Trophoblast cell (in vitro differentiated cells and primary cell): Measurements from ENCODE around the gene CCNY.

Experiments used
- DNase-seq, 2 donors: peaks; one replicate each; pipeline ENCODE4 v3.0.0-alpha.2; 2016
- H2AFZ ChIP-seq: 2 replicates; pipeline ENCODE4 v1.6.1; 2013; ENCODE audit warnings: low read length, moderate library complexity, mild to moderate bottlenecking; ENCODE audit not compliant: insufficient read depth, poor library complexity
- H2AK5ac ChIP-seq: 2 replicates; pipeline ENCODE4 v1.6.1; 2013; ENCODE audit warnings: mild to moderate bottlenecking, low read length
- H2BK120ac ChIP-seq: 2 replicates; pipeline ENCODE4 v1.6.1; 2013; ENCODE audit warnings: low read length, mild to moderate bottlenecking, moderate library complexity; ENCODE audit not compliant: insufficient read depth, poor library complexity
- H2BK12ac ChIP-seq: 2 replicates; pipeline ENCODE4 v1.6.1; 2013; ENCODE audit warnings: mild to moderate bottlenecking, low read length, moderate library complexity
- H2BK5ac ChIP-seq: 2 replicates; pipeline ENCODE4 v1.6.1; 2013; ENCODE audit warnings: low read length, low read depth, moderate library complexity, mild to moderate bottlenecking; ENCODE audit not compliant: poor library complexity
- H3K14ac ChIP-seq: 2 replicates; pipeline ENCODE4 v1.6.1; 2013; ENCODE audit warnings: mild to moderate bottlenecking, low read length
- H3K18ac ChIP-seq: 2 replicates; pipeline ENCODE4 v1.6.1; 2013; ENCODE audit warnings: mild to moderate bottlenecking, low read length
- H3K23ac ChIP-seq: 2 replicates; pipeline ENCODE4 v1.6.1; 2013; ENCODE audit warnings: low read length
- H3K27ac ChIP-seq: 2 replicates; pipeline ENCODE4 v1.5.1; 2013; ENCODE audit warnings: low read depth, mild to moderate bottlenecking, inconsistent platforms, low read length, moderate library complexity
- H3K27me3 ChIP-seq: 2 replicates; pipeline ENCODE4 v1.6.1; 2013; ENCODE audit warnings: inconsistent platforms, mild to moderate bottlenecking, low read length, moderate library complexity; ENCODE audit not compliant: insufficient read depth
- H3K36me3 ChIP-seq, 2 experiments: 1 replicate in 1 of 2; 2 replicates in 1 of 2; pipeline ENCODE4 v1.6.1; 2013; ENCODE audit warnings: low read length in 2 of 2, mild to moderate bottlenecking in 2 of 2, moderate library complexity in 1 of 2; ENCODE audit not compliant: insufficient read depth in 2 of 2, control insufficient read depth in 1 of 2
- H3K4ac ChIP-seq: 2 replicates; pipeline ENCODE4 v1.6.1; 2013; ENCODE audit warnings: low read depth, mild to moderate bottlenecking, low read length, moderate library complexity
- H3K4me1 ChIP-seq, 2 experiments: 1 replicate in 1 of 2; 2 replicates in 1 of 2; pipeline ENCODE4 v1.6.1; 2013; ENCODE audit warnings: low read length in 2 of 2, mild to moderate bottlenecking in 2 of 2, moderate library complexity in 1 of 2; ENCODE audit not compliant: insufficient read depth in 2 of 2, control insufficient read depth in 1 of 2
- H3K4me2 ChIP-seq: 2 replicates; pipeline ENCODE4 v1.6.1; 2013; ENCODE audit warnings: inconsistent platforms, mild to moderate bottlenecking, low read length, moderate library complexity
- H3K4me3 ChIP-seq: 2 replicates; pipeline ENCODE4 v1.5.1; 2013; ENCODE audit warnings: mild to moderate bottlenecking, low read depth, low read length, inconsistent platforms
- H3K79me1 ChIP-seq: one replicate; pipeline ENCODE4 v1.6.1; 2013; ENCODE audit warnings: low read length
- H3K79me2 ChIP-seq: 2 replicates; pipeline ENCODE4 v1.6.1; 2013; ENCODE audit warnings: low read length, mild to moderate bottlenecking; ENCODE audit not compliant: control insufficient read depth, insufficient read depth, poor library complexity
- H3K9ac ChIP-seq: 2 replicates; pipeline ENCODE4 v1.6.1; 2013; ENCODE audit warnings: mild to moderate bottlenecking, low read length
- H3K9me3 ChIP-seq: 2 replicates; pipeline ENCODE4 v1.6.1; 2013; ENCODE audit warnings: low read depth, mild to moderate bottlenecking, control low read depth, inconsistent platforms, low read length; ENCODE audit not compliant: insufficient read depth
- H4K12ac ChIP-seq: 2 replicates; pipeline ENCODE4 v1.6.1; 2013; ENCODE audit warnings: low read depth, mild to moderate bottlenecking, low read length, moderate library complexity
- H4K8ac ChIP-seq: 2 replicates; pipeline ENCODE4 v1.6.1; 2013; ENCODE audit warnings: low read depth, mild to moderate bottlenecking, low read length, moderate library complexity
- H4K91ac ChIP-seq: one replicate; pipeline ENCODE4 v1.6.1; 2013; ENCODE audit warnings: low read depth, mild to moderate bottlenecking, low read length, moderate library complexity
- WGBS: extraction: QIAGEN DNeasy Blood & Tissue Kit; methylation state at CpG from one replicate; pipeline ENCODE4 v1.1.7; 2013; ENCODE audit warnings: missing lambda C conversion rate; ENCODE audit not compliant: insufficient read length, insufficient coverage; ENCODE audit errors: extremely low coverage; 5-methylcytosine and 5-hydroxymethylcytosine counted together

CCNY gene

DNA sequence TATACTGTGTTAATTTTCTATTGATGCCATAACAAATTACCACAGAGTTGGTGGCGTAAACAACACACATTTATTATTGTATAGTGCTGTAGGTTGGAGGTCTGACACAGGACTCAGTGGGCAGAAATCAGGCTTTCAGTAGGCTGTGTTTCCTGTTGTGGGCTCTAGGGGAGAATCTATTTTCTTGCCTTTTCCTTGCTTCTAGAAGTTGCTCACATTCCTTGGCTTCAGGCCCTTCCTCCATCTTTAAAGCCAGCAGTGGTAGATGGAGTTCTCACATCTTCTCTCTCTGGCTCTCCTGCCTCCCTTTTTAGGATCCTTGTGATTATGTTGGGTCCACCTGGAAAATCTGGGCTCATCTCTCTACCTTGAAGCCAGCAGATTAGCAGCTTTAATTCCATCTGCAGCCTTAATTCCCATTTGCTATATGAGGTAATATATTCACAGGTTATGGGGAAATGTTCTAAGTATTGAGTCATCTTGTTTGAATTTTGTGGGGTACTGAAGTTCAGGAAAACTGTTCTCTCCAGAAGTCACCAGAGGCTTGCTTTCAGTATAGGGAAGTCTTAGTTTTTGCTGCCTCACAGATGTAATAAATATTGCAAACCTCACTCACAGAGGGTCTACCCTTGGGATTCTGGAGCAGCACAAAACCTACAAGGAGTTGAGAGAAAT lies 38.9 kb downstream of the CCNY start:
- Histone ChIP-seq H3K4me2 (no peak overlapping the region), H2BK5ac (no peak overlapping the region), H4K91ac (no peak overlapping the region), H3K4ac (no peak overlapping the region), H3K79me2 (peaks cover 2% of the 10 kb centered on the region), H4K8ac (no peak overlapping the region), H3K18ac (no peak overlapping the region), H3K23ac (peak overlapping the region; percentile 14), H2AK5ac (no peak overlapping the region), H3K4me3 (no peak overlapping the region), H4K12ac (no peak overlapping the region), H3K9me3 (no peaks in the 10 kb centered on the region), H3K4me1 (peaks cover 15 to 16% of the 10 kb centered on the region in 2 experiments), H3K27me3 (no peaks in the 10 kb centered on the region), H3K79me1 (peaks cover 2% of the 10 kb centered on the region), H3K27ac (no peak overlapping the region), H3K36me3 (no peaks in the 10 kb centered on the region), H2BK120ac (no peak overlapping the region), H3K14ac (no peak overlapping the region), H3K9ac (no peak overlapping the region), H2BK12ac (no peak overlapping the region), H2AFZ (no peak overlapping the region)
- DNase-seq = no peak
- no CpG with 5 or more reads among the region's 1 CpG for WGBS

DNA sequence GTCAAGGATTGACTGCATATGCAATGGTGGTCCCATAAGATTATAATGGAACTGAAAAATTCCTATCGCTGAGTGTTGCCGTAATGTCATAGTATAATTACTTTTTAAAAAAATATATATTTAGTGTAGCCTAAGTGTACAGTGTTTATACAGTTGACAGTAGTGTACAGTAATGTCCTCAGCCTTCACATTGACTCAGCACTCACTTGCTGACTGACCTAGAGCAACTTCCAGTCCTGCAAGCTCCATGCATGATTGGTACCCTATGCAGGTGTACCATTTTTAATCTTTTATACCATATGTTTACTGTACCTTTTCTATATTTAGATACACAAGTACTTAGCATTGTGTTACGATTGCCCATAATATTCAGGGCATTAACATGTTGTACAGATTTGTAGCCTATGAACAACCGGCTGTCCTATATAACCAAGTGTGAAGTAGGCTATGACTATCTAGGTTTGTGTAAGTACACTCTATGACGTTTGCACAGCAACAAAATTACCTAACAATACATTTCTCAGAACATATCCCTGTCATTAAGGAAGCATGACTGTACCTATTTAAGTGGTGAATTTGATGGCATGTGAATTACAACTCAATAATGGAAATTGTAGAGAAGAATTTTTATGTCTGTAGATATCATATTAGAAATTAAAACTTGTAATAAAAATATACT lies 40.9 kb downstream of the CCNY start:
- no peaks in the 10 kb centered on the region for H3K79me1 ChIP-seq
- H2BK120ac ChIP-seq = no peak overlapping the region
- H3K18ac ChIP-seq = no peak overlapping the region
- H4K12ac ChIP-seq = no peak overlapping the region
- no peaks in the 10 kb centered on the region for H3K36me3 ChIP-seq
- no peak overlapping the region for H3K4ac ChIP-seq
- H3K4me1 ChIP-seq = peaks cover 5 to 8% of the 10 kb centered on the region in 2 experiments
- H3K4me2 ChIP-seq = no peak overlapping the region
- H2BK12ac ChIP-seq = no peak overlapping the region
- no peak overlapping the region for H3K14ac ChIP-seq
- no peak overlapping the region for H2AFZ ChIP-seq
- H3K79me2 ChIP-seq = no peaks in the 10 kb centered on the region
- no CpG with 5 or more reads among the region's 5 CpGs for WGBS
- no peak overlapping the region for H3K23ac ChIP-seq
- H3K27ac ChIP-seq = no peak overlapping the region
- H2AK5ac ChIP-seq = no peak overlapping the region
- no peak overlapping the region for H4K91ac ChIP-seq
- no peak for DNase-seq
- H2BK5ac ChIP-seq = no peak overlapping the region
- no peaks in the 10 kb centered on the region for H3K27me3 ChIP-seq
- no peaks in the 10 kb centered on the region for H3K9me3 ChIP-seq
- no peak overlapping the region for H3K4me3 ChIP-seq
- no peak overlapping the region for H4K8ac ChIP-seq
- no peak overlapping the region for H3K9ac ChIP-seq

DNA sequence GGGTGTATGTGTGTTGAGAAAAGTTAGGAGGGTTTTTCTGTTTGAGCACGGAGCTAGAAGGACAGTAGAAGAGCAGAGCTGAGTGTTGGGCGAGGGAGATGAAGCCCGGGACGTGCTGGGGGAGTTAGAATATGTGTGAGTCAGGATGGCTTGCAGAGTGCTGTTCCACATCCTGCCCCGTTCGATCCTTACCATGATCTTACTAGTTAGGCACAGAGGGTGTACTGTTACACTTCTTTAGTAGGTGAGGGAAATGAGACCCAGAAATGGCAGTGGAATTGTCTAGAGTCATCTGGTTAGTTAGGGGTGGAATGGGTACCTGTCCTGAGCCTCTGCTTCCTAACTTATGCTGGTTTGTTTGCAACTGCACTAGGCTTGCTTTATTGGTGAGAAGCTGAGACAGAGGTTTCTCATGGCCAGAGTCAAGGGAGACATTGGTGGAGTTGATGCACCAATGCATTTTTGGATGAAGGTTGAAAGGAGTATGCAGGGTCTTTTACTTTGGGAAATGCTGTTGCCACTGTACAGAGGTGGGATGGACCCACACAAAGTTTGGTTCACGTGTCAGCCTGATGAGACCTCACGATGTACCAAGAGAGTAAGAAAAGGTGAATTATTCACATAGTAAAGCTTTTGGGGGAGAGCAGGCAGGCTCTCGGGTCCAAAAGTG lies 42.4 kb downstream of the CCNY start:
- no peak overlapping the region for H3K9ac ChIP-seq
- H3K27ac ChIP-seq = no peak overlapping the region
- no peak overlapping the region for H3K14ac ChIP-seq
- no peak overlapping the region for H3K4me3 ChIP-seq
- H3K79me2 ChIP-seq = peaks cover 1% of the 10 kb centered on the region
- no peak overlapping the region for H2BK12ac ChIP-seq
- no peaks in the 10 kb centered on the region for H3K9me3 ChIP-seq
- H3K4ac ChIP-seq = peak overlapping the region; percentile 19
- no peak overlapping the region for H2BK5ac ChIP-seq
- no peak overlapping the region for H3K18ac ChIP-seq
- H4K8ac ChIP-seq = no peak overlapping the region
- H3K23ac ChIP-seq = no peak overlapping the region
- H3K79me1 ChIP-seq = no peaks in the 10 kb centered on the region
- H2AFZ ChIP-seq = no peak overlapping the region
- H3K36me3 ChIP-seq = no peaks in the 10 kb centered on the region
- H4K91ac ChIP-seq = no peak overlapping the region
- no peak overlapping the region for H3K4me2 ChIP-seq
- H2BK120ac ChIP-seq = no peak overlapping the region
- peaks cover 5 to 11% of the 10 kb centered on the region in 2 experiments for H3K4me1 ChIP-seq
- H4K12ac ChIP-seq = no peak overlapping the region
- WGBS = no CpG with 5 or more reads among the region's 9 CpGs
- H3K27me3 ChIP-seq = no peaks in the 10 kb centered on the region
- DNase-seq = no peak
- no peak overlapping the region for H2AK5ac ChIP-seq

DNA sequence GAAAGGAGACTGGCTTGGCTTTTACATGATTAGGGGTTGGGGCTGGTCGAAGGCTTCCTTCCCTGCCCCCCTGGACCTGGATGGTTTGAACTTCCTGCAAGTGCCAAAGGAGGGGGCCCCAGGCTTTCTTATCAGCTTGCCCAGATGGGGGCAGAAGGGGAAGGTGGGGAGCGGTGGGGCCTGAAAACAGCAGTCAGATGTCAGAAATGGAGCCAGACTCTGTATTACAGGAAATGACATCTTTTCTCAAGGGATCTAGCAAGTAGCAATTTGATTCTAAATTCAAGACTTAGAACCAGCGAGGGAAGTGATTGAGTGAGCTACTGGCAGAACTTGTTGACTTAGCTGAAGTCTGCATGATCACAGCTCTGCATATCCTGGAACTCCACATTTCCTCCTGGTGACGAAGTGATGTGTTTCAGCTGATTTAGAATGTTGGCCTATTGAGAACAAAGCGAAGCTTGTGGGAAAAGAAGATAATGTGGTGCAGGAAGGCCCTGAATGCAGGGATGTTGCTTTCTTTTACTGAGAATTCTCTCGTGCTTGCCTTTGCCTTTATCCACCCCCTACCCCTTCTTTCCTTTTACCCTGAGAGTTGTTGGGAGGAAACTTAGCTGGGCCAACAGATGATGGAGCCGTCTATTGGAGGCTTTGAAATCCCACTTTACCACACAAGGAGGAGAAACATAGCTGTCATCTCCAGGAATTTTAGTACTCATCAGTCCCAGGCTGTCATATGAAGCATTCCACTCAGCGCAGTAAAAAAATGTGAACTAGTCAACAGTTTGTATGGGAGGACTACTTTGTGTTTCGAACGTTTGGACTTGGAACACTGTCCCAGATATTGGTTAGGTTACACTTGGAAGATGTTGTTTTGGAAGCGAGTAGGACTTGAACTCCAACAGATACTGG lies 43.2 kb downstream of the CCNY start:
- no peak overlapping the region for H3K4me3 ChIP-seq
- no peak overlapping the region for H2BK120ac ChIP-seq
- H2AFZ ChIP-seq = no peak overlapping the region
- no peaks in the 10 kb centered on the region for H3K27me3 ChIP-seq
- no peak overlapping the region for H4K12ac ChIP-seq
- H2BK5ac ChIP-seq = no peak overlapping the region
- H3K4ac ChIP-seq = peak overlapping the region; percentile 19
- H3K4me2 ChIP-seq = no peak overlapping the region
- H3K4me1 ChIP-seq = peaks cover 5 to 11% of the 10 kb centered on the region in 2 experiments
- no peak overlapping the region for H3K14ac ChIP-seq
- H2BK12ac ChIP-seq = no peak overlapping the region
- no peak overlapping the region for H2AK5ac ChIP-seq
- no peak overlapping the region for H4K91ac ChIP-seq
- no peak overlapping the region for H3K23ac ChIP-seq
- DNase-seq = peak in 1 of 2 donors; percentile 27
- no peak overlapping the region for H3K18ac ChIP-seq
- peaks cover 2% of the 10 kb centered on the region for H3K79me2 ChIP-seq
- H3K36me3 ChIP-seq = no peaks in the 10 kb centered on the region
- no peak overlapping the region for H3K9ac ChIP-seq
- H3K79me1 ChIP-seq = no peaks in the 10 kb centered on the region
- H3K27ac ChIP-seq = no peak overlapping the region
- no CpG with 5 or more reads among the region's 11 CpGs for WGBS
- no peaks in the 10 kb centered on the region for H3K9me3 ChIP-seq
- H4K8ac ChIP-seq = no peak overlapping the region
